Inferior parietal cortex (tissue), 1 donor: ENCODE data around the gene ZRANB2.
A peak's percentile ranks its signal among the peaks of the same experiment; 100 is the strongest.

ENCODE experiments used
- DNase-seq: peaks from one replicate; pipeline ENCODE4 v3.0.0-alpha.2; 2016; ENCODE audit errors: extremely low spot score

Gene ZRANB2

GRCh38 chr1:71068325-71069240, 12.3 kb downstream of the ZRANB2 start:
- DNase-seq, result no peak

GRCh38 chr1:71054791-71055190, 26.0 kb downstream of the ZRANB2 start:
- no peak for DNase-seq

- no peak for DNase-seq
These were observed 26.5 kb downstream of the ZRANB2 start for GRCh38 chr1:71054281-71054731.

GRCh38 chr1:71053758-71054157, 27.1 kb downstream of the ZRANB2 start:
- DNase-seq, result no peak

- DNase-seq, result no peak
These were observed 27.7 kb downstream of the ZRANB2 start for GRCh38 chr1:71053146-71053545.

GRCh38 chr1:71049951-71050598, 30.8 kb downstream of the ZRANB2 start:
- DNase-seq, result peak; percentile 87

GRCh38 chr1:71047635-71048607, 32.9 kb downstream of the ZRANB2 start, which contains the start of gene PTGER3:
Gene PTGER3 (minus strand): TSS chr1:71047816. CDS start chr1:71047577, 239 bp downstream.
- DNase-seq, result peak; percentile 18

GRCh38 chr1:71046891-71047634, 33.8 kb downstream of the ZRANB2 start:
- DNase-seq, result no peak

GRCh38 chr1:71045463-71046028, 35.3 kb downstream of the ZRANB2 start:
- no peak for DNase-seq

- no peak for DNase-seq
These were observed 36.0 kb downstream of the ZRANB2 start for GRCh38 chr1:71044833-71045232.

- no peak for DNase-seq
These were observed 37.8 kb downstream of the ZRANB2 start for GRCh38 chr1:71043065-71043464.

GRCh38 chr1:71041806-71042205, 39.0 kb downstream of the ZRANB2 start:
- no peak for DNase-seq

- no peak for DNase-seq
These were observed 41.1 kb downstream of the ZRANB2 start for GRCh38 chr1:71039661-71040262.

- no peak for DNase-seq
These were observed 41.9 kb downstream of the ZRANB2 start for GRCh38 chr1:71038942-71039341.

- DNase-seq, result no peak
These were observed 42.8 kb downstream of the ZRANB2 start for GRCh38 chr1:71037829-71038620.

- DNase-seq, result no peak
These were observed 43.8 kb downstream of the ZRANB2 start for GRCh38 chr1:71037066-71037465.

GRCh38 chr1:71033136-71033535, 47.7 kb downstream of the ZRANB2 start:
- DNase-seq, result no peak

- DNase-seq, result no peak
These were observed 49.4 kb downstream of the ZRANB2 start for GRCh38 chr1:71031426-71031825.

GRCh38 chr1:71030026-71030425, 50.8 kb downstream of the ZRANB2 start:
- no peak for DNase-seq
